Activated naive CD4-positive, alpha-beta T cell treated with anti-CD3 and anti-CD28 coated beads, Interleukin-2, amount 50 U/mL, for 16 hours (primary cell): ENCODE results near the gene REXO1.

Source experiments
- DNase-seq: peaks from one replicate; pipeline ENCODE4 v3.0.0-alpha.2; 2020

The REXO1 gene

GRCh38 chr19:1787116-1787515 is 61.2 kb downstream of the REXO1 start:
- DNase-seq = no peak

GRCh38 chr19:1786668-1787067 is 61.6 kb downstream of the REXO1 start:
- DNase-seq = no peak

- DNase-seq = no peak
Measured at GRCh38 chr19:1785310-1785709, 63.0 kb downstream of the REXO1 start.

GRCh38 chr19:1783874-1784273 is 64.4 kb downstream of the REXO1 start:
- DNase-seq = no peak

DNA sequence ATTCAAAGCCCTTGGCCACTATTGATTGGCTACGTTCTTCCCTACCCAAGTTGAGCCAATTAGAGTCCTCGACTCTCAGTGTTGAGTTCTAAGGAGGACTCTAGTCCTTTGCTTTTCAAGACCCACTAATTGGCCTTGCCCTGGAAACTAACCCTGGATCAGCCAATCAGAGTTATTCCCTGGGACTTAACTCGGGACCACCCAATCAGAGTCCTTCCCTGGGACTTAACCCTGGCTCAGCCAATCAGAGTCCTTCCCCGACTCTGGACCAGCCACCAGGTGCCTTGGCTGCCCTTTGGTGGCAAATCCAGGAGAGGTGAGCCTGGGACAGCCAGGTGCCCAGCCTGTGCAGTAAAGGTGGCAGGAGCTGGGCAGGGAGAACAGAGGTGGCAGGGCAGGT is 64.9 kb downstream of the REXO1 start:
- no peak for DNase-seq

DNA sequence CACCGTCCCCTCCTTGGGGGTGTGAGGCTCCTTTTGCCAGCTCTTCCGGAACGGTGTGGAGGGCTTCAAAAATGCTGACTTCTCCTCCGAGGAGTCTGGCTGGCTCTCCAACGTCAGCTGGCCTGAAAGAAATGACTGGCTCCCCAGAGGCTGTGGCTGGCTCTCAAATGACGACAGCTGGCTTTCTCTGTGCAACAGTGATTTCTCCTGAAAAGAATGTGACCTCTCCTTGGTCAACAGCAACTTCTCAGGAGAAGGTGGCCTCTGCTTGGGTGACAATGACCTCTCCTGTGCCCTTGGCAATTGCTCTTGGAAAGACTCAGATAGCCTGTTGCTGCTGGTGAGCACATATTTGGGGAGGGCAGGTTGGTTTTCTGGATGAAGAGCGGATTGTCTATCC is 65.8 kb downstream of the REXO1 start:
- no peak for DNase-seq

DNA sequence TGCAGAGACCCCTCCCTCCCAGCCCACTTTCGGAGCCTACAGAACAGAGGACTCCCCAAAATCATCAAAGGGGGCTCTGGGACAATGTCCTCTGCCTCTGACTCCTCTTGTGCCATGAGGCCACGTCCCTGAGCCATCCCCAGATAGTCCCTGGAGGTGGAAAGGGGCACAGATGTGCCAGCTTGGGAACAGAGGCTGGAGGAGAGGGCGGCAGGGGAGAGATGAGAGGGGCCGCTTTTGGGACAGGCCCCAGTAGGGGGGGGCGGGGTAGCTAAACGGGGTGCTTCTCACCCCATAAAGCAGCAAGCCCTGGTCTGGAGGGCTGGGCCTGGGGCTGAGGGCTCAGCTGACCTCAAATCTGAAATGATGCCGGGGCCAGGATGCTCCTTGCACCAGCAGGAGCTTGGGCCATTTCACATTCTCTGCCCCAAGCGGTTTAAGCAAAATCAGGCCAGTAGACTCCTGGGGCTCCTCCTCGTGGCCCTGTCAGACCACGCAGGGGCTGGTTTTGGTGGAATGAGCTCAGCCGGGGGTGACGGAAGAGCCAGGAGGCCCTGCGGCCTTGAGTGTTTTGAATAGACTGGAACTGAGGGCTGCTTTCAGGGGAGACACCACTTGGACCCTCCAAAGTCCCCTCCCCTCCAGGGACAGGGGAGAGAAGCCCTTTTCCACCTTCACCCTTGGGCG is 67.9 kb downstream of the REXO1 start:
- no peak for DNase-seq

GRCh38 chr19:1779574-1779973 is 68.7 kb downstream of the REXO1 start:
- DNase-seq = no peak

GRCh38 chr19:1777149-1777548 is 71.1 kb downstream of the REXO1 start:
- no peak for DNase-seq

DNA sequence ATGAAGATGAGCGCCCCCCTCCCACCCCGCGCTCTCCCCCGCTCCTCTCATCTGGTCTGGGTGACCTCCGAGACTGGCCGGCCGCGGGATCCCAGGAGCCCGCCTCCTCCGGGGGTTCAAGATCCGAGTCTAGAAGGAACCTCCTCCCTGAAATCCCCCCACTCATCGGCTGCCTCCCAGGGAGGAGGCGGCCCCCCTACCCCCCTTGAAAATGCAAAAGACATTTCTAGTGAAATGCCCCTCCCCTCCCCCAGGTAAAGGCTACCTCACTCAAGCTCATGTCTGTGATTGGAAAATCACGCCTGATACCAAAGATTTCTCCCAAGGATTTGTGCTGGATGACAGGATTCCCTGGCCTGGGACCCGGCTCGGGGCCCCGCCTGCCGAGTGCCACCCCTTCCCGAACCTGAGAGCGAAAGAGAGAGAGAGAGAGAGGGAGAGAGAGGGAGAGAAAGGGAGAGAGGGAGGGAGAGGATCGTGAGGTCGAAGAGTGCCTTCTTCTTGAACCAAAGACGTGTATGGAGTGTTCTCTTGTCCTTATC is 71.6 kb downstream of the REXO1 start:
- no peak for DNase-seq

- no peak for DNase-seq
Measured at GRCh38 chr19:1775951-1776605, 72.2 kb downstream of the REXO1 start.

GRCh38 chr19:1774989-1775772 is 73.1 kb downstream of the REXO1 start:
- no peak for DNase-seq

GRCh38 chr19:1773184-1773583 is 75.1 kb downstream of the REXO1 start:
- no peak for DNase-seq

DNA sequence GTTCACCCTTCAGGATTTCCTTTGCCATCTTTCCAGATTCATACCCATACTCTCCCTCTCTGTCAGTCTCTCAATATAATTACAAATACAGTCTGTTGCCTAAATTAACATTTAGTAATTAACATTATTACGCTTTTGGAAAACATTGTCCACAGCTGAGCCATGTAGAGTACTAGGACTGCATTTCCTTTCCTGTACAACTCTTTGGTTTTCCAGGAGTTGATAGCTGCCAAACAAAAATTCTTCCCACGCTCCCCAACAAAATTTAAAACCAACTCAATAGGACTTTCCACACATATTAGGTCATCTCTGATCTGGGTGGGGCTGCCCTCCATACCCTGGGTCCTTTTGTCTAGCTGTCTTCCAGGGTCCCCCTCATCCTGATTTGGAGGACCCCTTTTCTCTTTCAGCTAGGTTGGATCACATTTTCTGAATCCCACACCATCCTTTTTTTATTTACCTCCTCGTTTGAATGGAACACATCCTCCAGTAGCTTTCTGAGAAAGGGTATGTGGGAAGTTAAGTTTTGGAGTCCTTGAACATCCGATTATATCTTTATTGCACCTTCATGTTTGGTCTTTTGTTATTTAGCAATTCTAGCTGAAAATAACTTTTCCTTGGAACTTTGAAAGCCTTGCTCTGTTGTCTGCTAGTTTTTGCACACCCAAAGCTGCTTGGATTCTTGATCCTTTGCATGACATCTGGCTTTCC is 77.3 kb downstream of the REXO1 start:
- DNase-seq = no peak

DNA sequence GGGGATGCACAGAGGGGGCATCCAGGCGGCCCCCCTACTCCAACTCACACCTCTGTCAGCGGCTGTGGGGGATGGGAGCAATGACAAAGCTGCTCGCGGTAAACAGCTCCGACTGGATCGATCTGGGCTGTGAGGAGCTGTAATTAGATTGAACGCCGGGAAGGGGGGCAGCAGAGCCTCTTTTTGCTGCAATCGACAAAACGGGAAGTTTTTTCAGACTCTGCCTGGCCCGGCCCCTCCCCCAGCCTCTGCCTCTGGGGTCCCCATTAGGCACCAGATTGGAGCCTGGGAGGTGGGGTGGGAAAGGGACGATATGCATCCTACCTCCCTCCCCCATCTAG is 78.7 kb downstream of the REXO1 start:
- no peak for DNase-seq

GRCh38 chr19:1768918-1769644 is 79.2 kb downstream of the REXO1 start:
- DNase-seq = no peak

GRCh38 chr19:1768248-1768647 is 80.0 kb downstream of the REXO1 start:
- no peak for DNase-seq

- DNase-seq = peak; percentile 63
Measured at GRCh38 chr19:1767464-1767933, 80.8 kb downstream of the REXO1 start.

GRCh38 chr19:1766800-1767352 is 81.4 kb downstream of the REXO1 start:
- no peak for DNase-seq

GRCh38 chr19:1765904-1766799 is 82.1 kb downstream of the REXO1 start:
- no peak for DNase-seq
